ENCODE results near the gene MPHOSPH6. TPM values are rescaled to one million over a fixed set of nuclear protein-coding genes. Genes with fewer than 3 reads are reported as not detected.

Gene MPHOSPH6
- total and polyA plus RNA-seq, 2 of the 8 experiments (the other 6 are each of a cell fraction or from before 2014, with no cell fraction given), result 19.7 to 32.9 TPM

DNA sequence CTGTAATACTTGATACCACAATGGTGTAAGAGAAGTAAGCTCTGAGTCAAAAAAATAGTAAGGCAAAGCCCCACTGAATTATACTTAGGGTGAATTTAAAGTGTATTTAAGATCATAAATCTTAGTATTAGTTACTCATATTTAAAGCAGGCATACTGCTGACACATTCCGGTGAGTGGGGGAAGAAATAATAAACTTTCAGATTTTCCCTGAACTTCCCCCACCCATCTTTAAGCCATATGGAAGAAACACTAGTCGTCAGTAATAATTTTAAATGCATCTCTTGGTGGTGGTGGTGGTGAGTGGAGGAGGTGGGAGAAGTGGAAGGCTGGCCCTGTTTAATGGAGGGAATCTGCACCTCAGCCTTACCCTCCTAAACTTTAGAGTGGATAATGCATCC is 20.5 kb downstream of the MPHOSPH6 start:
- H3K4me1 ChIP-seq (replicated peaks in 1 of 4; ENCODE audit: control insufficient read depth in 3 of 4, insufficient read depth in 4 of 4, low read length in 3 of 4), result 0 out of 7 replicates have a peak, but pooled peaks cover 0 to 2% (median 0%) of the 10 kb centered on the region in 4 experiments
- TF ChIP-seq EGR1 (IDR thresholded peaks at IDR 0.05; ENCODE audit: borderline replicate concordance, low read depth, low read length) (no peak), TEAD4 (IDR thresholded peaks at IDR 0.05; ENCODE audit: low read depth, low read length) (no peak), RBBP5 (IDR thresholded peaks at IDR 0.05; ENCODE audit: borderline replicate concordance, low read depth, low read length) (no peak), JUN (IDR thresholded peaks at IDR 0.05; ENCODE audit: low read depth, low read length) (no peak), SIRT6 (IDR thresholded peaks at IDR 0.05; ENCODE audit: low read length) (no peak), YY1 (IDR thresholded peaks at IDR 0.05; ENCODE audit: low read depth, low read length) (no peak)

More for the DNA sequence above, 20.5 kb downstream of the MPHOSPH6 start:
- no peak overlapping the region for H3K23ac ChIP-seq (ENCODE audit: insufficient read length)
- no peaks in the 10 kb centered on the region; the same call in 1 of the 2 replicates for H3K79me1 ChIP-seq (ENCODE audit: low read depth, low read length)
- no peaks in the 10 kb centered on the region; a peak in 1 of 7 replicates for H3K27me3 ChIP-seq (replicated peaks in 1 of 4; ENCODE audit: control insufficient read depth in 3 of 4, extremely low read depth in 1 of 4, insufficient read depth in 3 of 4, low read length in 3 of 4)
- no peak overlapping the region for H2BK15ac ChIP-seq (ENCODE audit: low read length)
- H3K9me3 ChIP-seq (ENCODE audit: insufficient read depth in 2 of 2, low read depth in 1 of 2, low read length in 1 of 2), result no peaks in the 10 kb centered on the region
- H2BK120ac ChIP-seq (replicated peaks; ENCODE audit: low read depth, low read length), result no peak overlapping the region
- H3K36me3 ChIP-seq (ENCODE audit: control insufficient read depth in 2 of 4, insufficient read depth in 4 of 4, low read length in 3 of 4), result peaks cover 0 to 46% (median 22%) of the 10 kb centered on the region in 4 experiments; a peak in 7 of 8 replicates
- DNase-seq (ENCODE audit: low read depth in 1 of 2, low spot score in 2 of 2), result no peak
- H3K79me2 ChIP-seq (ENCODE audit: control insufficient read depth in 1 of 2, insufficient read depth in 2 of 2, low read length in 2 of 2), result peaks cover 0 to 17% of the 10 kb centered on the region in 2 experiments; a peak in 2 of 4 replicates
- WGBS, 2 experiments (ENCODE audit: extremely low coverage in 1 of 2, insufficient coverage in 1 of 2, insufficient read length in 1 of 2, insufficient replicate concordance in 2 of 2, low coverage in 1 of 2, low lambda C conversion rate in 2 of 2, missing lambda C conversion rate in 1 of 2), result 79% methylated on average over 2 of the region's 2 CpGs; no CpG with 5 or more reads in 1 of the 2 experiments
- H3K4me2 ChIP-seq (ENCODE audit: insufficient read depth in 1 of 2, low read depth in 2 of 2, low read length in 2 of 2), result no peak overlapping the region
- no peak overlapping the region for H3K4ac ChIP-seq (replicated peaks; ENCODE audit: insufficient read length, low read depth, low read length)
- CTCF ChIA-PET (ENCODE audit: partially characterized antibody), result no interaction called here
- no peaks in the 10 kb centered on the region for H4K20me1 ChIP-seq (replicated peaks in 1 of 2; ENCODE audit: control insufficient read depth in 1 of 2, insufficient read depth in 2 of 2, low read length in 2 of 2)
- H3K9ac ChIP-seq (replicated peaks in 1 of 4; ENCODE audit: extremely low read depth in 1 of 4, low read depth in 3 of 4, low read length in 3 of 4), result no peak overlapping the region
- FAIRE-seq, result no peak
- no peak overlapping the region for H3K14ac ChIP-seq (ENCODE audit: insufficient read length)
- no peak overlapping the region for H3K27ac ChIP-seq (ENCODE audit: low read depth, low read length)
- H4K5ac ChIP-seq (ENCODE audit: insufficient read length, low read depth, low read length), result no peak overlapping the region
- no peak overlapping the region for H2BK20ac ChIP-seq (ENCODE audit: low read length)
- POLR2A ChIA-PET (ENCODE audit: partially characterized antibody), result no interaction called here
- H3K23me2 ChIP-seq (ENCODE audit: low read depth, low read length), result peaks cover 2% of the 10 kb centered on the region; the same call in 1 of the 2 replicates
- H3K56ac ChIP-seq (replicated peaks; ENCODE audit: insufficient read length, low read depth, low read length), result no peak overlapping the region
- H4K91ac ChIP-seq (replicated peaks; ENCODE audit: insufficient read length, low read length), result no peak overlapping the region
- no peak overlapping the region for H4K8ac ChIP-seq (ENCODE audit: extremely low read depth, insufficient read depth, low read length)
- H2BK12ac ChIP-seq (ENCODE audit: low read depth, low read length), result no peak overlapping the region
- H3K18ac ChIP-seq (ENCODE audit: extremely low read depth, low read length), result no peak overlapping the region
- H2AFZ ChIP-seq (ENCODE audit: low read length), result no peak overlapping the region
- no peak overlapping the region for H3K4me3 ChIP-seq (ENCODE audit: extremely low read depth in 1 of 4, insufficient read depth in 2 of 4, low read depth in 3 of 4, low read length in 4 of 4)
- H2AK5ac ChIP-seq (ENCODE audit: low read depth, low read length), result no peak overlapping the region
- H2BK5ac ChIP-seq (ENCODE audit: low read depth, low read length), result no peak overlapping the region

All from H1 (cell line).